ENCODE measurements around the gene OR6C65.
"Not testable (repeated sequence)": the region's sequence is repeated elsewhere in the genome, so short reads cannot be mapped to it uniquely, and the experiment has no call there.

DNA sequence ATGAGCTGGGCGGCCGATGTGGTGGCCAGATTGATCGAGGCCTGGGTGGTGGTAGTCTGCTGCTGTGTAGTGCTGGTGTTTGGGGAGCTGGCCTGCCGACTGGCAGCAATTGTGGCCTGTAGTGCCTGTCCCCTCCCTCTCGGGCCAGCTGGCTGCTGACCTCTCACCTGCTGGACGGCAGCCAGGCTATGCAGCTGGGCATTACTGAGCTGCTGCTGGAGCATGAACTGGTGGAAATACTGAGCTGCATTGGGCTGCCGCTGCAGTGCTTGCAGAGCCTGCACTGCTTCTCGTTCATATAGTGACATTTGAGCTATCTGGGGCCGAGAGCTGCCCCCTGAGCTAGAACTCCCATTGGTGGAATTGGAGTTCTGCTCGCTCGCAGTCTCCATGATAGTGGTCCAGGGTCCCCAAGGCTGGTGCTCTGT is 14.1 kb downstream of the OR6C65 start:
- TF ChIP-seq, protein P1, sequence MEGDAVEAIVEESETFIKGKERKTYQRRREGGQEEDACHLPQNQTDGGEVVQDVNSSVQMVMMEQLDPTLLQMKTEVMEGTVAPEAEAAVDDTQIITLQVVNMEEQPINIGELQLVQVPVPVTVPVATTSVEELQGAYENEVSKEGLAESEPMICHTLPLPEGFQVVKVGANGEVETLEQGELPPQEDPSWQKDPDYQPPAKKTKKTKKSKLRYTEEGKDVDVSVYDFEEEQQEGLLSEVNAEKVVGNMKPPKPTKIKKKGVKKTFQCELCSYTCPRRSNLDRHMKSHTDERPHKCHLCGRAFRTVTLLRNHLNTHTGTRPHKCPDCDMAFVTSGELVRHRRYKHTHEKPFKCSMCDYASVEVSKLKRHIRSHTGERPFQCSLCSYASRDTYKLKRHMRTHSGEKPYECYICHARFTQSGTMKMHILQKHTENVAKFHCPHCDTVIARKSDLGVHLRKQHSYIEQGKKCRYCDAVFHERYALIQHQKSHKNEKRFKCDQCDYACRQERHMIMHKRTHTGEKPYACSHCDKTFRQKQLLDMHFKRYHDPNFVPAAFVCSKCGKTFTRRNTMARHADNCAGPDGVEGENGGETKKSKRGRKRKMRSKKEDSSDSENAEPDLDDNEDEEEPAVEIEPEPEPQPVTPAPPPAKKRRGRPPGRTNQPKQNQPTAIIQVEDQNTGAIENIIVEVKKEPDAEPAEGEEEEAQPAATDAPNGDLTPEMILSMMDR (conservative IDR thresholded peaks at IDR 0.05): not testable (repeated sequence)
- TF ChIP-seq ZFX (IDR thresholded peaks at IDR 0.05): not testable (repeated sequence)

Measured in C4-2B (cell line).